GM19043 (cell line): Measurements from ENCODE around the gene SNX20.

Experiments
- ATAC-seq: cut with Tn5 transposase; IDR thresholded peaks from one replicate; pipeline ENCODE4 v1.9.1; 2021; ENCODE audit warnings: low read depth; ENCODE audit not compliant: unreplicated experiment

Gene SNX20

GRCh38 chr16:50638816-50639670 lies 42.1 kb downstream of the SNX20 start:
- no peak for ATAC-seq

GRCh38 chr16:50637716-50638602 lies 43.2 kb downstream of the SNX20 start:
- ATAC-seq: no peak

- no peak for ATAC-seq
These were observed 44.2 kb downstream of the SNX20 start for GRCh38 chr16:50636753-50637374.

GRCh38 chr16:50635505-50636392 lies 45.4 kb downstream of the SNX20 start:
- ATAC-seq: no peak

- ATAC-seq: no peak
These were observed 46.2 kb downstream of the SNX20 start for GRCh38 chr16:50634947-50635346.

GRCh38 chr16:50634090-50634489 lies 47.0 kb downstream of the SNX20 start:
- no peak for ATAC-seq

- ATAC-seq: no peak
These were observed 47.9 kb downstream of the SNX20 start for GRCh38 chr16:50632927-50633800.

- ATAC-seq: no peak
These were observed 49.0 kb downstream of the SNX20 start for GRCh38 chr16:50631985-50632576.

- no peak for ATAC-seq
These were observed 49.7 kb downstream of the SNX20 start for GRCh38 chr16:50631249-50631984.

GRCh38 chr16:50630394-50631020 lies 50.6 kb downstream of the SNX20 start:
- ATAC-seq: no peak

GRCh38 chr16:50629334-50629733 lies 51.8 kb downstream of the SNX20 start:
- ATAC-seq: no peak

- ATAC-seq: no peak
These were observed 52.8 kb downstream of the SNX20 start for GRCh38 chr16:50628156-50628802.

GRCh38 chr16:50627419-50627818 lies 53.7 kb downstream of the SNX20 start:
- ATAC-seq: no peak

GRCh38 chr16:50626868-50627267 lies 54.2 kb downstream of the SNX20 start:
- ATAC-seq: no peak

- ATAC-seq: no peak
These were observed 55.7 kb downstream of the SNX20 start for GRCh38 chr16:50625374-50625773.

- no peak for ATAC-seq
These were observed 56.6 kb downstream of the SNX20 start for GRCh38 chr16:50624449-50624970.
